Measurements from ENCODE around the gene BBS9. TPM values are rescaled to one million over a fixed set of nuclear protein-coding genes. Genes with fewer than 3 reads are reported as not detected.

Gene BBS9
- polyA plus RNA-seq, 1 experiment: 6.5 TPM

- CTCF ChIA-PET: no interaction called here
- no peak for DNase-seq (ENCODE audit: low read depth)
- Histone ChIP-seq H3K27me3 (ENCODE audit: control insufficient read depth, insufficient read depth, low read length) (no peaks in the 10 kb centered on the region), H3K4me3 (ENCODE audit: low read depth, low read length) (no peak overlapping the region), H3K36me3 (ENCODE audit: control insufficient read depth, insufficient read depth, low read length) (no peaks in the 10 kb centered on the region)
- no peak for TF ChIP-seq CTCF (IDR thresholded peaks at IDR 0.05; ENCODE audit: insufficient read depth, low read depth, low read length)
- POLR2A ChIA-PET: no interaction called here
Measured at GRCh38 chr7:33179519-33179918, 50.2 kb downstream of the BBS9 start.

- no peaks in the 10 kb centered on the region for H3K36me3 ChIP-seq (ENCODE audit: control insufficient read depth, insufficient read depth, low read length)
- DNase-seq (ENCODE audit: low read depth): peak; percentile 39
- no peak overlapping the region for H3K4me3 ChIP-seq (ENCODE audit: low read depth, low read length)
- ChIA-PET POLR2A (no interaction called here), CTCF (interaction anchor here (0.6 to 1.6 kb wide), 6 partner anchors 9 to 1414 kb away, joined by 3 to 4 read pairs (median 4); no protein-coding TSS in a partner anchor)
- no peaks in the 10 kb centered on the region for H3K27me3 ChIP-seq (ENCODE audit: control insufficient read depth, insufficient read depth, low read length)
- TF ChIP-seq CTCF (IDR thresholded peaks at IDR 0.05; ENCODE audit: insufficient read depth, low read depth, low read length): no peak
Measured at GRCh38 chr7:33183504-33183903, 54.1 kb downstream of the BBS9 start.

GRCh38 chr7:33184828-33185227 lies 55.5 kb downstream of the BBS9 start:
- H3K27me3 ChIP-seq (ENCODE audit: control insufficient read depth, insufficient read depth, low read length): no peaks in the 10 kb centered on the region
- POLR2A ChIA-PET: no interaction called here
- TF ChIP-seq CTCF (IDR thresholded peaks at IDR 0.05; ENCODE audit: insufficient read depth, low read depth, low read length): no peak

GRCh38 chr7:33185786-33186185 lies 56.4 kb downstream of the BBS9 start:
- POLR2A ChIA-PET: no interaction called here
- Histone ChIP-seq H3K36me3 (ENCODE audit: control insufficient read depth, insufficient read depth, low read length) (no peaks in the 10 kb centered on the region), H3K27me3 (ENCODE audit: control insufficient read depth, insufficient read depth, low read length) (no peaks in the 10 kb centered on the region), H3K4me3 (ENCODE audit: low read depth, low read length) (no peak overlapping the region)
- CTCF ChIA-PET: interaction anchor here (0.6 to 2.9 kb wide), 8 partner anchors 10 to 1652 kb away, joined by 3 to 16 read pairs (median 3); no protein-coding TSS in a partner anchor
- peak; percentile 57 for TF ChIP-seq CTCF (IDR thresholded peaks at IDR 0.05; ENCODE audit: insufficient read depth, low read depth, low read length)
- DNase-seq (ENCODE audit: low read depth): no peak

More at GRCh38 chr7:33184828-33185227, 55.5 kb downstream of the BBS9 start:
- Histone ChIP-seq H3K36me3 (ENCODE audit: control insufficient read depth, insufficient read depth, low read length) (no peaks in the 10 kb centered on the region), H3K4me3 (ENCODE audit: low read depth, low read length) (no peak overlapping the region)
- no peak for DNase-seq (ENCODE audit: low read depth)
- CTCF ChIA-PET: interaction anchor here (0.6 to 2.9 kb wide), 6 partner anchors 10 to 717 kb away, joined by 3 to 16 read pairs (median 4); no protein-coding TSS in a partner anchor

GRCh38 chr7:33186192-33186591 lies 56.8 kb downstream of the BBS9 start:
- H3K36me3 ChIP-seq (ENCODE audit: control insufficient read depth, insufficient read depth, low read length): no peaks in the 10 kb centered on the region
- H3K27me3 ChIP-seq (ENCODE audit: control insufficient read depth, insufficient read depth, low read length): no peaks in the 10 kb centered on the region
- DNase-seq (ENCODE audit: low read depth): no peak
- no peak for TF ChIP-seq CTCF (IDR thresholded peaks at IDR 0.05; ENCODE audit: insufficient read depth, low read depth, low read length)
- H3K4me3 ChIP-seq (ENCODE audit: low read depth, low read length): no peak overlapping the region
- ChIA-PET POLR2A (no interaction called here), CTCF (interaction anchor here (0.6 to 2.9 kb wide), 6 partner anchors 9 to 1651 kb away, joined by 3 to 16 read pairs (median 3); no protein-coding TSS in a partner anchor)

Data from BJ (cell line).